ENCODE data around the gene GSE1. TPM values are rescaled to one million over a fixed set of nuclear protein-coding genes. Genes with fewer than 3 reads are reported as not detected.

GSE1 gene
- total RNA-seq, 1 experiment from 2014 or later = 90.2 TPM

GRCh38 chr16:85678821-85679220 lies 65.7 kb downstream of the GSE1 start:
- Histone ChIP-seq H3K27me3 (ENCODE audit: insufficient read depth, low read length) (no peaks in the 10 kb centered on the region), H3K9ac (ENCODE audit: low read length) (no peak overlapping the region), H3K36me3 (ENCODE audit: control insufficient read depth in 1 of 2, insufficient read depth in 2 of 2, low read length in 2 of 2) (peaks cover 52 to 68% of the 10 kb centered on the region in 2 experiments), H3K4me2 (ENCODE audit: low read length) (no peak overlapping the region), H3K27ac (ENCODE audit: low read depth, low read length) (no peak overlapping the region), H3K79me2 (ENCODE audit: insufficient read depth, low read length) (peaks cover 16% of the 10 kb centered on the region), H3K4me3 (replicated peaks in 1 of 2; ENCODE audit: low read depth in 1 of 2, low read length in 2 of 2) (no peak overlapping the region), H4K20me1 (ENCODE audit: insufficient read depth) (no peaks in the 10 kb centered on the region), H3K9me3 (ENCODE audit: control insufficient read depth in 1 of 2, insufficient read depth in 1 of 2, low read depth in 1 of 2, low read length in 2 of 2) (no peaks in the 10 kb centered on the region), H2AFZ (ENCODE audit: low read depth, low read length, poor library complexity, severe bottlenecking) (no peak overlapping the region), H3K4me1 (ENCODE audit: control insufficient read depth in 1 of 2, insufficient read depth in 2 of 2, low read length in 2 of 2) (no peaks in the 10 kb centered on the region), H3K9me2 (ENCODE audit: insufficient read depth) (no peaks in the 10 kb centered on the region)
- RAD21 ChIA-PET (ENCODE audit: low non-redundant PET in 1 of 2, low total read pairs in 2 of 2, uncharacterized antibody in 2 of 2, unreplicated experiment in 2 of 2) = no interaction called here
- intact Hi-C loops (cut with micrococcal nuclease) = no loop called here
- CTCF ChIA-PET = no interaction called here
- no peak for ATAC-seq
- POLR2A ChIA-PET = interaction anchor here (1.1 kb wide), 1 partner anchor 11 kb away, joined by 3 read pairs; no protein-coding TSS in a partner anchor
- DNase-seq (ENCODE audit: low read depth, low spot score) = no peak
- no peak for TF ChIP-seq SRF (IDR thresholded peaks at IDR 0.05; ENCODE audit: low read depth)
- TF ChIP-seq, protein P1, sequence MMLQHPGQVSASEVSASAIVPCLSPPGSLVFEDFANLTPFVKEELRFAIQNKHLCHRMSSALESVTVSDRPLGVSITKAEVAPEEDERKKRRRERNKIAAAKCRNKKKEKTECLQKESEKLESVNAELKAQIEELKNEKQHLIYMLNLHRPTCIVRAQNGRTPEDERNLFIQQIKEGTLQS (IDR thresholded peaks at IDR 0.05) = no peak
- TF ChIP-seq ZBTB33 (IDR thresholded peaks at IDR 0.05; ENCODE audit: extremely low read depth, insufficient replicate concordance, low read length) = no peak
- TF ChIP-seq CTCF (IDR thresholded peaks at IDR 0.05 in 2 of 3, conservative IDR thresholded peaks at IDR 0.05 in 1 of 3; ENCODE audit: borderline replicate concordance in 1 of 3, insufficient read depth in 1 of 3, low read depth in 2 of 3, low read length in 2 of 3) = no peak
- no peak for TF ChIP-seq ELF1 (IDR thresholded peaks at IDR 0.05; ENCODE audit: borderline replicate concordance, low read depth)
- TF ChIP-seq TCF7L2 (IDR thresholded peaks at IDR 0.05; ENCODE audit: borderline replicate concordance, extremely low read depth, insufficient read depth, insufficient read length) = no peak
- no peak for TF ChIP-seq MAX (IDR thresholded peaks at IDR 0.05)
- BruUV-seq (replicated peaks) = no TSS peak
